GM18499 (cell line): ENCODE measurements around the gene COQ8A.
"Not testable (repeated sequence)": the region's sequence is repeated elsewhere in the genome, so short reads cannot be mapped to it uniquely, and the experiment has no call there.

Experiments used
- ATAC-seq: cut with Tn5 transposase; IDR thresholded peaks from one replicate; pipeline ENCODE4 v1.9.1; 2021; ENCODE audit warnings: moderate number of reproducible peaks; ENCODE audit not compliant: insufficient read depth, unreplicated experiment

COQ8A gene

GRCh38 chr1:226999579-226999978 lies 59.5 kb downstream of the COQ8A start:
- not testable (repeated sequence) for ATAC-seq

DNA sequence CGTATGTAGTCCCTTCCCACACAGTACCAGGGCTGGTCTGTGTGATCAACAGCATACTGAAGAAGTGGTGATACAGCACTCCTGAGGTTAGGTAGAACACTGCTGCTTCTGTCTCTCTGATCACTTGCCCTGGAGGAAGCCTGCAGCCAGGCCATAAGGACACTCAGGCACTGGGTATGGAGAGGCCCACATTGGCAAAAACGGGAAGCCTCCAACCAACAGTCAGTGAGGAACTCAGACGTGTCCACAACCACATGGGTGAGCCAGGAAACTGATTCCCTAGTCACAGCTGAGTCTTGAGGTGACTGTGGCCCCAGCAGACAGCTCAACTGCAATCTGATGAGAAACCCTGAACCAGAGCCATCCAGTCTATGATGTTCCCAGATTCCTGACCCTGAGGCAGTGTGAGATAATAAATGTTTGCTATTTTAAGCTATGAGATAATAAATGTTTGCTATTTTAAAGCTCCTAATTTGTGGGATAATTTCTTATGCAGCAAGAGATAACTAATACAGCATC lies 62.5 kb downstream of the COQ8A start:
- no peak for ATAC-seq

- ATAC-seq, result no peak
These were observed 63.1 kb downstream of the COQ8A start for GRCh38 chr1:227003165-227003564.

DNA sequence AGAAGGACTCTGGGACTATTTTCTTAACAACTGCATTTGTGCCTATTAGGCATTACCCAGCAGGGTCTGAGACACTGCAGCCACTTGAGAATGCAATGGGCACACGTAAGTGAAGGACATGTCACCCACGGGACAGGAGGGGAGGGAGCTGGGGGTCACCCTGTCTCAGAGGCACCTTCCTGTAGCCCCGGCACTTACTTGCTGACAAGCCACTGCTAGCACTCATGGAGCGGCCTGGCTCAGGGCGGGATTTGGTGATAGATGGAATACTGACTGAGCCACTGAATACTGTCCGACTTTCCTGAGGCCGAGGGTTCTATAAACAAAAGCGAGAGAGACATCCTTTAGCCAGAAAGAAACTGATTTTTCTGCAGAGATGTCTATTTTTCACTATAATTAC lies 64.7 kb downstream of the COQ8A start:
- no peak for ATAC-seq

GRCh38 chr1:227006226-227006796 lies 66.2 kb downstream of the COQ8A start:
- ATAC-seq, result no peak

DNA sequence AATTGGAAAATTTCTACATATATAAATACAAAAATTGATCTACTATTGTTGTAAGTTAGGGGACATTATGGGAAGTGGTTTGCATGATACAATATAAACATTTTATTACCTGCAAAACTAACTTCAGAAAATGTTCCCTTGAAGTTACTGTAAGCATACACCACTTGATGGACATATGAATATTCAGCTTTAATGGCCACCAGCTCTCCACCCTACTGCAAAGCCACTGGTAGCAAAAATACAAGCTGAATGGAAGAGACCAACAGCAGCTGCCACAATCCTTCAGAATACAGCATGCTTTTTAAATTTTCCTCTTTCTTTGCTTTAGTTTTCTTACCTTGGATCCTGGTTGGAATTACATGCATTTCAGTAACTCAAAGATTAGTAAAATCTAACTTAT lies 69.8 kb downstream of the COQ8A start:
- ATAC-seq, result no peak

- ATAC-seq, result no peak
These were observed 70.6 kb downstream of the COQ8A start for GRCh38 chr1:227010645-227011044.

- no peak for ATAC-seq
These were observed 76.9 kb downstream of the COQ8A start for GRCh38 chr1:227016990-227017389.

GRCh38 chr1:227032396-227032795 lies 92.3 kb downstream of the COQ8A start:
- no peak for ATAC-seq

- ATAC-seq, result no peak
These were observed 93.8 kb downstream of the COQ8A start for GRCh38 chr1:227033880-227034279.

- no peak for ATAC-seq
These were observed 95.2 kb downstream of the COQ8A start for GRCh38 chr1:227035316-227035715.

GRCh38 chr1:227037121-227037520 lies 97.0 kb downstream of the COQ8A start:
- ATAC-seq, result no peak
